Smooth muscle cell of trachea (primary cell): Measurements from ENCODE around the gene CDC37L1. TPM values are rescaled to one million over a fixed set of nuclear protein-coding genes. Genes with fewer than 3 reads are reported as not detected.

Experiments used
- total RNA-seq: library from RNA; depleted of rRNA; stranded (reverse); fragments of >200 nt; gene quantifications from 2 replicates; pipeline ENCODE4 v1.2.1, GENCODE V29; 2014

CDC37L1 gene
- total RNA-seq, result 24.4 and 30.1 TPM in 2 replicates

DNA sequence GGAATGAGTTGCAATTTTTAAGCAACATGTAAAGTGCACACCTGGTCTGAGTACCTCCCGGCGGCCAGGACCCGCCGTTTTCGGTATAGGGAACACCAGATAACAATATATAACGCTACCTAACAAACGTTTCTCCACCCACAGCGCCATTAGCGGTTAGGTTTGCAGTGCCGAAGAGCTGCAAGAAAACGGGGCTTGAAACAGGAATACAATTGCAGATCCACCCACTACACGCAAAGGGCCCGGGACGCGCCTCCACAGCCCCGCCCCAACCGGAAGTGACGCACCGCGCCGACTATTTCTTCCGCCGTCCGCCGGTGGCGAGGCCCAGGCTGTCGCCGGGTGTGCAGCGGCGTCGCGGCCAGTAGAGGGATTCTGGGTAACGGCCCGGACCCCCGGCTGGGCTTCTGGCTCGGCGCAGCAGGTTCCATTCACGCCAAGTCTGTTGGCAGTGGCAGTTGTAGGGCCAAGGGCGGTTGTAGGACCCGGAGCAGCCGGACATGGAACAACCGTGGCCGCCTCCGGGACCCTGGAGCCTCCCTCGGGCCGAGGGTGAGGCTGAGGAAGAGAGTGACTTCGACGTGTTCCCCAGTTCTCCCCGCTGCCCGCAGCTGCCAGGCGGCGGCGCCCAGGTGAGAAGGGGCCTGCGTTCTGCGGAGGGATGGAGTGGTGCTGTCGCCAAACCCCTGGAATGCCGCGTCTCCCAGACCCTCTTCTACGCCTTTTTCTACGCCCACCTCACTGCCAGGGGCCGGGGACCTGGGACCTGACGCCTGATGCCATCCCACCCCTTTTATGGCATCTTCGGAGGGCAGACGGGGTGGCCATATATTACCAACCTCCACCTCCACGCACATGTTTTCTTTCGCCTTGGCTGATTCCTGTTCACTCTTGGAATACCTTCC lies at the start of gene CDC37L1:
Gene CDC37L1, plus strand, starts transcription at position 302 of the 905 bp plus-strand sequence. Its CDS starts 199 bp downstream, at position 501.

GRCh38 chr9:4662108-4662988 lies 17.0 kb upstream of the CDC37L1 start, which contains the start of gene PLPP6:
PLPP6 (plus strand) TSS chr9:4662294; CDS start chr9:4662376, 82 bp downstream.

GRCh38 chr9:4666042-4666699 lies 13.2 kb upstream of the CDC37L1 start, which contains the start of gene SPATA6L:
SPATA6L (minus strand) TSS chr9:4666480; CDS start chr9:4666250, 230 bp downstream.

DNA sequence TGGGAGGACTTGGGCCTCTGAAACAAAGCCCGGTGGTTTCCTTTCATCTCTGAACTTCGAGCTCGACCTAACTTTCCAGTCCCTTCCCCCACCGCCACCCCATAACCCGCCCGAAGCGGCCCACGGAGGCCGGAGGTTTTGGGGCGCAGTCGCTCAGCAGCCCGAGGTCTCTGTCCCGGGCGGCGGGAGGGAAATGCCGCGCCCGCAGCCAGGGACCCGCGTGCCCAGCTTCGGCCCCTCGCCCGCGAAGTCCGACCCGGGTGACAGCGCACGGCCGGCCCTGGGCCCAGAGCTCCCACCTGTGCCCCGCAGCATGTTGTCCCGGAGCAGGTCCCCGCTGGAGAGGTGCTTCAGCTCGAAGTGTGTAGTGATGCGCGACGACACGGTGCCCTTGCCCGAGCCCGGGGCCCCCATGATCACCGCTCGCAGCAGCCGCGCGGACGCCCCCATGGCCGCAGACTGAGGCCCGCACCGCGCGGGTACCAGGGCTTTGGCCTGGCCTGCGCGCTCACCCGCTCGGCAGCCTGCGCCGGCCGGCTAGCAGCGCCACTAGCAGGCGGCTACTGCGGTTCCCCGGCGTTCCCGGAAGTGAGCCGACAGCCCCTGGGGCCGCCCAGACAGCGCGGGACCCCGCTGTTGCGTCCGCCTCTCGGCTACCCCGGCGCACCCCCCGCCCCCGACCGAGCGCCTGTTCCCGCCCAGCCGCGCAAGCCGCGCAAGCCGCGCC lies 61.4 kb downstream of the CDC37L1 start, which contains the start of gene AK3:
Gene AK3, minus strand, starts transcription at position 565 of the 727 bp plus-strand sequence. Its CDS starts 115 bp downstream, at position 450.

Other genes starting within 250 kb of the CDC37L1 start
- gene SLC1A1, start 189.1 kb upstream of the CDC37L1 start, total RNA-seq, result 7.7 and 12.9 TPM in 2 replicates
- gene PLPP6, start 17.3 kb upstream of the CDC37L1 start, total RNA-seq, result 7.3 and 7.6 TPM in 2 replicates
- 0.15 and 0.17 TPM in 2 replicates for gene SPATA6L, start 13.1 kb upstream of the CDC37L1 start, total RNA-seq
- gene AK3, start 61.6 kb downstream of the CDC37L1 start, total RNA-seq, result 64.7 and 77.9 TPM in 2 replicates
- 8.4 and 14.1 TPM in 2 replicates for gene RCL1, start 113.4 kb downstream of the CDC37L1 start, total RNA-seq